Neuronal stem cell (in vitro differentiated cells): ENCODE data around the gene SCMH1.
A peak's percentile ranks its signal among the peaks of the same experiment; 100 is the strongest.

ENCODE experiments used
- DNase-seq: peaks from one replicate; pipeline ENCODE4 v3.0.0-alpha.2; 2013; ENCODE audit warnings: low spot score
- H2AFZ ChIP-seq: one replicate; pipeline ENCODE4 v1.6.1; 2013; ENCODE audit warnings: mild to moderate bottlenecking, low read length, inconsistent platforms
- H2AK5ac ChIP-seq: 2 replicates; pipeline ENCODE4 v1.6.1; 2013; ENCODE audit warnings: low read depth, mild to moderate bottlenecking, inconsistent platforms, low read length, moderate library complexity, mixed read lengths
- H2BK120ac ChIP-seq: 2 replicates; pipeline ENCODE4 v1.6.1; 2013; ENCODE audit warnings: low read depth, mild to moderate bottlenecking, inconsistent platforms, low read length, moderate library complexity, mixed read lengths
- H2BK12ac ChIP-seq: one replicate; pipeline ENCODE4 v1.6.1; 2013; ENCODE audit warnings: low read length, inconsistent platforms
- H2BK15ac ChIP-seq: 2 replicates; pipeline ENCODE4 v1.6.1; 2013; ENCODE audit warnings: mild to moderate bottlenecking, low read length, inconsistent platforms, mixed read lengths
- H2BK5ac ChIP-seq: one replicate; pipeline ENCODE4 v1.6.1; 2013; ENCODE audit warnings: inconsistent platforms, mild to moderate bottlenecking, low read length, moderate library complexity
- H3K14ac ChIP-seq: one replicate; pipeline ENCODE4 v1.6.1; 2013; ENCODE audit warnings: low read length, inconsistent platforms
- H3K18ac ChIP-seq: 2 replicates; pipeline ENCODE4 v1.6.1; 2013; ENCODE audit warnings: low read length, inconsistent platforms
- H3K23ac ChIP-seq: 2 replicates; pipeline ENCODE4 v1.6.1; 2013; ENCODE audit warnings: low read depth, mild to moderate bottlenecking, mixed read lengths, low read length, inconsistent platforms; ENCODE audit not compliant: poor library complexity
- H3K27ac ChIP-seq: replicated peaks from 3 replicates; pipeline ENCODE4 v1.5.1; 2013; ENCODE audit warnings: low read length, inconsistent platforms
- H3K27me3 ChIP-seq, 3 experiments: 2 replicates each; pipeline ENCODE4 v1.6.1; 2013; ENCODE audit warnings: low read length in 3 of 3, mild to moderate bottlenecking in 2 of 3, inconsistent platforms in 1 of 3, low read depth in 1 of 3, mixed read lengths in 1 of 3, moderate library complexity in 1 of 3; ENCODE audit not compliant: control insufficient read depth in 3 of 3, insufficient read depth in 3 of 3
- H3K36me3 ChIP-seq, 2 donors: replicated peaks in 1 of 2; 2 replicates each; pipeline ENCODE4 v1.6.1; 2013; ENCODE audit warnings: low read length in 2 of 2; ENCODE audit not compliant: control insufficient read depth in 2 of 2, insufficient read depth in 2 of 2
- H3K4ac ChIP-seq: 2 replicates; pipeline ENCODE4 v1.6.1; 2013; ENCODE audit warnings: inconsistent platforms, mild to moderate bottlenecking, low read length, moderate library complexity
- H3K4me1 ChIP-seq, 2 donors: 1 replicate in 1 of 2; 2 replicates in 1 of 2; pipeline ENCODE4 v1.6.1; 2013; ENCODE audit warnings: low read length in 2 of 2, low read depth in 1 of 2; ENCODE audit not compliant: control insufficient read depth in 2 of 2, insufficient read depth in 1 of 2
- H3K4me2 ChIP-seq: one replicate; pipeline ENCODE4 v1.6.1; 2013; ENCODE audit warnings: mild to moderate bottlenecking, low read length, inconsistent platforms; ENCODE audit not compliant: insufficient read depth, poor library complexity, severe bottlenecking
- H3K4me3 ChIP-seq, 2 donors: 2 replicates each; pipeline ENCODE4 v1.5.1; 2013; ENCODE audit warnings: low read length in 2 of 2, mild to moderate bottlenecking in 2 of 2, inconsistent platforms in 1 of 2, moderate library complexity in 1 of 2
- H3K79me1 ChIP-seq: one replicate; pipeline ENCODE4 v1.6.1; 2013; ENCODE audit warnings: low read depth, mild to moderate bottlenecking, inconsistent platforms, low read length, moderate library complexity
- H3K9ac ChIP-seq: one replicate; pipeline ENCODE4 v1.6.1; 2013; ENCODE audit warnings: mild to moderate bottlenecking, low read depth, low read length, inconsistent platforms; ENCODE audit not compliant: poor library complexity
- H3K9me3 ChIP-seq, 2 donors: replicated peaks in 1 of 2; 2 replicates each; pipeline versions ENCODE3 to v1.6.1; 2013; ENCODE audit warnings: low read length in 2 of 2, mild to moderate bottlenecking in 2 of 2, inconsistent platforms in 1 of 2, low read depth in 1 of 2, mixed read lengths in 1 of 2, moderate library complexity in 1 of 2; ENCODE audit not compliant: control insufficient read depth in 2 of 2, insufficient read depth in 1 of 2
- H4K8ac ChIP-seq: one replicate; pipeline ENCODE4 v1.6.1; 2013; ENCODE audit warnings: low read depth, mild to moderate bottlenecking, inconsistent platforms, low read length, moderate library complexity
- H4K91ac ChIP-seq: one replicate; pipeline ENCODE4 v1.6.1; 2013; ENCODE audit warnings: low read length, low read depth, mild to moderate bottlenecking, inconsistent platforms; ENCODE audit not compliant: poor library complexity
- WGBS, 2 donors: extraction: QIAGEN DNeasy Blood & Tissue Kit; methylation state at CpG; one replicate each; pipeline ENCODE4 v1.1.7; 2013; ENCODE audit warnings: missing lambda C conversion rate in 2 of 2, mixed read lengths in 1 of 2; ENCODE audit not compliant: insufficient read length in 2 of 2, insufficient replicate concordance in 1 of 2; ENCODE audit errors: extremely low coverage in 2 of 2; 5-methylcytosine and 5-hydroxymethylcytosine counted together

The SCMH1 gene

GRCh38 chr1:41281334-41281733 is 39.2 kb upstream of the SCMH1 start:
- H3K9ac ChIP-seq, result no peak overlapping the region
- DNase-seq, result no peak
- H3K4me1 ChIP-seq, result peaks cover 1 to 9% of the 10 kb centered on the region in 2 donors
- WGBS, 2 donors, result 100% methylated on average over 1 of the region's 2 CpGs; no CpG with 5 or more reads in 1 of the 2 donors
- no peak overlapping the region for H3K4ac ChIP-seq
- no peaks in the 10 kb centered on the region for H3K79me1 ChIP-seq
- no peak overlapping the region for H4K8ac ChIP-seq
- H4K91ac ChIP-seq, result no peak overlapping the region
- no peak overlapping the region for H3K18ac ChIP-seq
- H3K14ac ChIP-seq, result no peak overlapping the region
- H2BK15ac ChIP-seq, result no peak overlapping the region
- H2AFZ ChIP-seq, result no peak overlapping the region
- H3K9me3 ChIP-seq, result no peaks in the 10 kb centered on the region
- H2BK120ac ChIP-seq, result no peak overlapping the region
- no peak overlapping the region for H3K23ac ChIP-seq
- no peak overlapping the region for H2BK5ac ChIP-seq
- H2BK12ac ChIP-seq, result no peak overlapping the region
- no peak overlapping the region for H3K27ac ChIP-seq
- H3K4me3 ChIP-seq, result no peak overlapping the region
- no peak overlapping the region for H2AK5ac ChIP-seq
- peaks cover 0 to 39% (median 0%) of the 10 kb centered on the region in 3 experiments for H3K27me3 ChIP-seq
- no peak overlapping the region for H3K4me2 ChIP-seq
- H3K36me3 ChIP-seq, result no peaks in the 10 kb centered on the region

- Histone ChIP-seq H3K9ac (no peak overlapping the region), H2AFZ (no peak overlapping the region), H3K23ac (no peak overlapping the region), H2BK12ac (no peak overlapping the region), H2BK120ac (no peak overlapping the region), H3K4me1 (peaks cover 0 to 1% of the 10 kb centered on the region in 2 donors), H3K4me2 (no peak overlapping the region), H4K91ac (no peak overlapping the region), H3K27ac (no peak overlapping the region), H3K9me3 (no peaks in the 10 kb centered on the region), H2BK5ac (no peak overlapping the region), H3K14ac (no peak overlapping the region), H2AK5ac (no peak overlapping the region), H3K4ac (no peak overlapping the region), H4K8ac (no peak overlapping the region), H3K79me1 (no peaks in the 10 kb centered on the region), H3K4me3 (no peak overlapping the region), H3K36me3 (no peaks in the 10 kb centered on the region), H3K18ac (no peak overlapping the region), H2BK15ac (no peak overlapping the region), H3K27me3 (peaks cover 0 to 32% (median 0%) of the 10 kb centered on the region in 3 experiments)
- no peak for DNase-seq
- no CpG with 5 or more reads among the region's 11 CpGs for WGBS, 2 donors
These were observed 38.3 kb upstream of the SCMH1 start for GRCh38 chr1:41280202-41281032.

- DNase-seq, result no peak
- Histone ChIP-seq H3K4me1 (peaks cover 0 to 1% of the 10 kb centered on the region in 2 donors), H3K4ac (no peak overlapping the region), H2BK15ac (no peak overlapping the region), H2AK5ac (no peak overlapping the region), H3K27me3 (peaks cover 0 to 23% (median 0%) of the 10 kb centered on the region in 3 experiments), H3K27ac (no peak overlapping the region), H4K91ac (no peak overlapping the region), H3K36me3 (no peaks in the 10 kb centered on the region), H2BK12ac (no peak overlapping the region), H2AFZ (no peak overlapping the region), H3K79me1 (no peaks in the 10 kb centered on the region), H3K9ac (no peak overlapping the region), H3K14ac (no peak overlapping the region), H3K23ac (no peak overlapping the region), H3K4me3 (no peak overlapping the region), H2BK5ac (no peak overlapping the region), H4K8ac (no peak overlapping the region), H3K9me3 (no peaks in the 10 kb centered on the region), H3K4me2 (no peak overlapping the region), H2BK120ac (no peak overlapping the region), H3K18ac (no peak overlapping the region)
- WGBS, 2 donors, result no CpG with 5 or more reads among the region's 3 CpGs
These were observed 36.0 kb upstream of the SCMH1 start for GRCh38 chr1:41278076-41278475.

DNA sequence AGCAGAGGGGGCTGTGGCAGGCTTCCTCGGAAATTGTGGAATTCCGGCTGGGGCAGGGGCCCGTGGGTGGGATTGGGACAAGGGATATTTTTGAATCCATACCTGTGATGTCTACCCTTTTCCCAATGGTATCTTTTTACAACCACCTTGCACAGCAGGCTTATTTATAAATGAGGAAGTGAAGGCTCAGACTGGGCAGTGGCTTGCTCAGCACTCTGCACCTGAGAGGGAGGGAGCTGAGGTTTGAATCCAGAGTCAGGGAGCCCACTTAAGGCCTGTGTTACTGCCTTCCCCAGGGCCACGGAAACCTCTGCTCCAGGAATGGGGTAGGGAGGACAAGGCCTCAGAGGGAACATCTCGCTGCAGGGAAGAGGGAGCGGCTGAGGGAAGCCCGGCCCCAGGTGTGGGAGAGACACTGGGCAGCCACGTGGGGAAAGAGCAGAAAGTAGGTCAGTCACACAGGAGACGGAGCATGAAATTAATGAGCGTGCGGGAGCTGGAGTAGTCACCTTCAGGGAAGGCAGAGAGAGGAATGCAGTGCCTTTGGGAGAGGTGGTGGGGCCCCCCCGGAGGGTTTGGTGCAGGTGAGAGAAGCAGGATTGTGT is 35.4 kb upstream of the SCMH1 start:
- no peaks in the 10 kb centered on the region for H3K4me1 ChIP-seq
- H2AK5ac ChIP-seq, result no peak overlapping the region
- H3K4me2 ChIP-seq, result no peak overlapping the region
- peak overlapping the region; percentile 68 for H3K18ac ChIP-seq
- H2BK5ac ChIP-seq, result no peak overlapping the region
- DNase-seq, result no peak
- H2BK15ac ChIP-seq, result no peak overlapping the region
- no peak overlapping the region for H2BK12ac ChIP-seq
- H3K36me3 ChIP-seq, result no peaks in the 10 kb centered on the region
- H3K27me3 ChIP-seq, result peaks cover 0 to 26% (median 0%) of the 10 kb centered on the region in 3 experiments
- H4K91ac ChIP-seq, result no peak overlapping the region
- H2BK120ac ChIP-seq, result no peak overlapping the region
- H3K9ac ChIP-seq, result no peak overlapping the region
- H3K4ac ChIP-seq, result no peak overlapping the region
- H3K4me3 ChIP-seq, result no peak overlapping the region
- H3K79me1 ChIP-seq, result no peaks in the 10 kb centered on the region
- H3K27ac ChIP-seq, result no peak overlapping the region
- peak overlapping the region; percentile 13 for H3K23ac ChIP-seq
- H3K9me3 ChIP-seq, result no peaks in the 10 kb centered on the region
- WGBS, 2 donors, result no CpG with 5 or more reads among the region's 12 CpGs
- no peak overlapping the region for H2AFZ ChIP-seq
- H3K14ac ChIP-seq, result no peak overlapping the region
- no peak overlapping the region for H4K8ac ChIP-seq
